GM12878 (cell line): ENCODE results near the gene ATG4B. TPM values are rescaled to one million over a fixed set of nuclear protein-coding genes. Genes with fewer than 3 reads are reported as not detected.

Source experiments
- E2F4 ChIP-seq: IDR thresholded peaks from 2 replicates; pipeline ENCODE4 v1.6.1; 2012; ENCODE audit warnings: low read depth, low read length, improper control_type of control experiment
- E2F8 ChIP-seq: fragments of 450-650 bp; IDR thresholded peaks from 2 replicates; pipeline ENCODE4 v1.6.1; 2018; ENCODE audit warnings: mild to moderate bottlenecking, low read depth, moderate library complexity; ENCODE audit not compliant: partially characterized antibody
- EGR1 ChIP-seq, 2 experiments: IDR thresholded peaks; 1 replicate in 1 of 2; 2 replicates in 1 of 2; pipeline ENCODE4 v1.6.1; 2011 to 2012; ENCODE audit warnings: low read depth in 2 of 2, low read length in 2 of 2, borderline replicate concordance in 1 of 2, mild to moderate bottlenecking in 1 of 2, moderate library complexity in 1 of 2
- EP300 ChIP-seq, 2 experiments: fragments of 150-350 bp in 1 of 2; IDR thresholded peaks; 2 replicates each; pipeline ENCODE4 v1.6.1; 2011 to 2012; ENCODE audit warnings: low read depth in 2 of 2, low read length in 2 of 2, borderline replicate concordance in 1 of 2, improper control_type of control experiment in 1 of 2, inconsistent platforms in 1 of 2; ENCODE audit not compliant: control insufficient read depth in 1 of 2
- ETV6 ChIP-seq, 2 experiments: fragments of 450-650 bp in 1 of 2; IDR thresholded peaks in 1 of 2; conservative IDR thresholded peaks in 1 of 2; 2 replicates each; pipeline ENCODE4 v1.6.1; 2014; ENCODE audit warnings: antibody characterized with exemption in 1 of 2, borderline replicate concordance in 1 of 2, low read depth in 1 of 2, mild to moderate bottlenecking in 1 of 2, moderate library complexity in 1 of 2
- FOXM1 ChIP-seq: IDR thresholded peaks from 2 replicates; pipeline ENCODE4 v1.6.1; 2012; ENCODE audit warnings: low read depth, mild to moderate bottlenecking, inconsistent platforms, low read length, moderate library complexity
- IRF4 ChIP-seq: IDR thresholded peaks from 2 replicates; pipeline ENCODE4 v1.6.1; 2011; ENCODE audit warnings: low read depth, low read length
- KAT2A ChIP-seq: conservative IDR thresholded peaks from 2 replicates; pipeline ENCODE4 v1.6.1; 2011; ENCODE audit warnings: low read depth, low read length; ENCODE audit not compliant: control insufficient read depth
- LARP7 ChIP-seq: fragments of 450-650 bp; IDR thresholded peaks from 2 replicates; pipeline ENCODE4 v1.6.1; 2017; ENCODE audit warnings: mild to moderate bottlenecking
- MYC ChIP-seq: IDR thresholded peaks from 2 replicates; pipeline ENCODE4 v1.6.1; 2011; ENCODE audit warnings: mild to moderate bottlenecking, low read length, moderate library complexity, inconsistent platforms; ENCODE audit not compliant: insufficient read depth, insufficient replicate concordance, insufficient read length, severe bottlenecking
- NRF1 ChIP-seq: conservative IDR thresholded peaks from 2 replicates; pipeline ENCODE4 v1.6.1; 2011; ENCODE audit warnings: mild to moderate bottlenecking, low read depth, low read length, improper control_type of control experiment
- POLR2AphosphoS5 ChIP-seq: IDR thresholded peaks from 2 replicates; pipeline ENCODE4 v1.6.1; 2011; ENCODE audit warnings: mild to moderate bottlenecking, low read length, inconsistent platforms
- SIX5 ChIP-seq: IDR thresholded peaks from 2 replicates; pipeline ENCODE4 v1.6.1; 2011; ENCODE audit warnings: mild to moderate bottlenecking, low read depth, low read length, moderate library complexity; ENCODE audit not compliant: severe bottlenecking
- SPI1 ChIP-seq: IDR thresholded peaks from 2 replicates; pipeline ENCODE4 v1.6.1; 2011; ENCODE audit warnings: low read depth, mild to moderate bottlenecking, low read length, moderate library complexity, borderline replicate concordance; ENCODE audit not compliant: insufficient read depth
- SREBF1 ChIP-seq: IDR thresholded peaks from 2 replicates; pipeline ENCODE4 v1.6.1; 2012; ENCODE audit warnings: mild to moderate bottlenecking, low read length
- USF1 ChIP-seq: IDR thresholded peaks from 2 replicates; pipeline ENCODE4 v1.6.1; 2011; ENCODE audit warnings: borderline replicate concordance, low read depth, mild to moderate bottlenecking, moderate library complexity, mixed read lengths, low read length; ENCODE audit not compliant: insufficient read depth; ENCODE audit errors: extremely low read length
- USF2 ChIP-seq: IDR thresholded peaks from 2 replicates; pipeline ENCODE4 v1.6.1; 2011; ENCODE audit warnings: low read depth, low read length, improper control_type of control experiment, borderline replicate concordance
- ZBTB40 ChIP-seq: fragments of 450-650 bp; IDR thresholded peaks from 2 replicates; pipeline ENCODE4 v1.6.1; 2016; ENCODE audit warnings: mild to moderate bottlenecking, moderate library complexity, borderline replicate concordance
- polyA plus RNA-seq, 11 experiments: library from polyadenylated mRNA; depleted of rRNA in 4 of 11; unstranded in 6 of 11; stranded (reverse) in 5 of 11; fragments of >200 nt; fragmentation: Nextera tagmentation in 4 of 11; fragmentation: Illumina TruSeq in 1 of 11; extraction: Ambion mirVana in 4 of 11; extraction: Trizol in 1 of 11; gene quantifications; 1 replicate in 1 of 11; 2 replicates in 10 of 11; pipeline versions ENCODE4 v1.2.1 to v1.2.3, GENCODE V29; 2011 to 2016; ENCODE audit warnings: inconsistent platforms in 2 of 11, missing spikeins in 2 of 11, low read depth in 1 of 11
- total RNA-seq, 4 experiments: library from RNA; depleted of rRNA in 3 of 4; stranded (reverse); fragments of >200 nt in 3 of 4; fragmentation: Illumina TruSeq in 1 of 4; extraction: Trizol in 1 of 4; gene quantifications; 2 replicates each; pipeline versions ENCODE4 v1.2.1 to v1.2.3, GENCODE V29; 2013 to 2021

Gene ATG4B
- total and polyA plus RNA-seq, 10 of the 15 experiments (the other 5 are each of a cell fraction or from before 2014, with no cell fraction given): 5.8 to 84.1 (median 64.9) TPM

- TF ChIP-seq USF1: no peak
- TF ChIP-seq FOXM1: no peak
- no peak for TF ChIP-seq EP300 (IDR thresholded peaks at IDR 0.05; ENCODE audit: borderline replicate concordance in 1 of 2, control insufficient read depth in 1 of 2, low read depth in 2 of 2, low read length in 2 of 2)
- TF ChIP-seq IRF4: no peak
- no peak for TF ChIP-seq SREBF1
- TF ChIP-seq E2F4: no peak
- TF ChIP-seq NRF1: no peak
- no peak for TF ChIP-seq ETV6 (conservative IDR thresholded peaks at IDR 0.05 in 1 of 2, IDR thresholded peaks at IDR 0.05 in 1 of 2; ENCODE audit: borderline replicate concordance in 1 of 2, low read depth in 1 of 2)
- TF ChIP-seq MYC: no peak
- no peak for TF ChIP-seq LARP7
- peak; percentile 84 for TF ChIP-seq SIX5
- TF ChIP-seq POLR2AphosphoS5: no peak
- TF ChIP-seq KAT2A: no peak
- no peak for TF ChIP-seq E2F8
- TF ChIP-seq USF2: no peak
- peak; percentile 86 for TF ChIP-seq ZBTB40
- no peak for TF ChIP-seq EGR1 (IDR thresholded peaks at IDR 0.05; ENCODE audit: borderline replicate concordance in 1 of 2, low read depth in 2 of 2, low read length in 2 of 2)
- TF ChIP-seq SPI1: peak; percentile 50; the same call in 1 of the 2 replicates
These were observed 19.9 kb upstream of the ATG4B start (continued) for GRCh38 chr2:241617431-241618154.
